Activated B cell treated with CpG ODN at 0.5 μM for 24 hours (primary cell): Measurements from ENCODE around the gene EML6. TPM values are rescaled to one million over a fixed set of nuclear protein-coding genes. Genes with fewer than 3 reads are reported as not detected.

Source experiments
- ATAC-seq: fragments of 200-7000 bp; cut with Tn5 transposase; one replicate; pipeline ENCODE4 v1.10.0; 2021; ENCODE audit warnings: low read depth, mild to moderate bottlenecking, moderate library complexity
- CTCF ChIA-PET: fragments of 350-600 bp; sonication (Branson Sonifier 250); formaldehyde crosslinking; loops from one replicate; lab custom pipeline; 2021; ENCODE audit warnings: antibody characterized with exemption; lab: Charles Lee
- POLR2A ChIA-PET: fragments of 350-600 bp; sonication (Branson Sonifier 250); formaldehyde crosslinking; loops from one replicate; lab custom pipeline; 2021; ENCODE audit warnings: antibody characterized with exemption; lab: Charles Lee
- DNase-seq: peaks from one replicate; pipeline ENCODE4 v3.0.0; 2022
- H3K27ac Mint-ChIP-seq: one replicate; pipeline ENCODE4 v1.8.0; 2020; ENCODE audit warnings: mixed read lengths
- H3K27me3 Mint-ChIP-seq: one replicate; pipeline ENCODE4 v1.8.0; 2021; ENCODE audit warnings: mixed read lengths
- H3K36me3 Mint-ChIP-seq: one replicate; pipeline ENCODE4 v1.8.0; 2021; ENCODE audit warnings: low read depth, mixed read lengths
- H3K4me1 Mint-ChIP-seq: one replicate; pipeline ENCODE4 v1.8.0; 2021; ENCODE audit warnings: mixed read lengths
- H3K4me3 Mint-ChIP-seq: one replicate; pipeline ENCODE4 v1.8.0; 2020; ENCODE audit warnings: mild to moderate bottlenecking, mixed read lengths
- H3K9me3 Mint-ChIP-seq: one replicate; pipeline ENCODE4 v1.8.0; 2020; ENCODE audit warnings: mixed read lengths
- CTCF ChIP-seq: fragments of 200-600 bp; IDR thresholded peaks from one replicate; pipeline ENCODE4 v1.8.0; 2022; ENCODE audit warnings: antibody characterized with exemption, mild to moderate bottlenecking
- intact Hi-C: fragments of 100-400 bp; cut with micrococcal nuclease; formaldehyde crosslinking; loops from one replicate; pipeline ENCODE4 v1.15.1; 2024
- total RNA-seq: library from RNA; stranded (reverse); gene quantifications from 2 replicates; pipeline ENCODE4 v1.2.3, GENCODE V29; 2022

The EML6 gene
- total RNA-seq, 1 donor from 2014 or later = 31.5 TPM

- Mint-ChIP-seq H3K36me3 (peaks cover 14% of the 10 kb centered on the region), H3K4me3 (no peak overlapping the region), H3K9me3 (no peaks in the 10 kb centered on the region), H3K4me1 (no peaks in the 10 kb centered on the region), H3K27me3 (no peaks in the 10 kb centered on the region), H3K27ac (no peak overlapping the region)
- DNase-seq = no peak
- no peak for TF ChIP-seq CTCF
- ChIA-PET CTCF (no interaction called here), POLR2A (no interaction called here)
- no peak for ATAC-seq
- intact Hi-C loops = no loop called here
Measured at GRCh38 chr2:54952978-54953456, 229.6 kb downstream of the EML6 start.

- Mint-ChIP-seq H3K9me3 (no peaks in the 10 kb centered on the region), H3K27ac (no peak overlapping the region), H3K27me3 (no peaks in the 10 kb centered on the region), H3K4me3 (no peak overlapping the region), H3K4me1 (peaks cover 3% of the 10 kb centered on the region), H3K36me3 (peaks cover 13% of the 10 kb centered on the region)
- TF ChIP-seq CTCF = no peak
- intact Hi-C loops = no loop called here
- CTCF ChIA-PET = no interaction called here
- no peak for ATAC-seq
- no peak for DNase-seq
- POLR2A ChIA-PET = no interaction called here
Measured at GRCh38 chr2:54954158-54954557, 230.7 kb downstream of the EML6 start.

- POLR2A ChIA-PET = no interaction called here
- ATAC-seq = no peak
- Mint-ChIP-seq H3K9me3 (no peaks in the 10 kb centered on the region), H3K36me3 (peaks cover 11% of the 10 kb centered on the region), H3K27me3 (no peaks in the 10 kb centered on the region), H3K4me1 (peaks cover 3% of the 10 kb centered on the region), H3K27ac (no peak overlapping the region), H3K4me3 (no peak overlapping the region)
- CTCF ChIA-PET = no interaction called here
- intact Hi-C loops = no loop called here
- TF ChIP-seq CTCF = no peak
- no peak for DNase-seq
Measured at GRCh38 chr2:54954705-54955357, 231.4 kb downstream of the EML6 start.

- Mint-ChIP-seq H3K9me3 (no peaks in the 10 kb centered on the region), H3K4me1 (peaks cover 3% of the 10 kb centered on the region), H3K27me3 (no peaks in the 10 kb centered on the region), H3K4me3 (no peak overlapping the region), H3K36me3 (peaks cover 12% of the 10 kb centered on the region), H3K27ac (no peak overlapping the region)
- POLR2A ChIA-PET = no interaction called here
- CTCF ChIA-PET = no interaction called here
- ATAC-seq (no peak), DNase-seq (no peak)
- TF ChIP-seq CTCF = no peak
- intact Hi-C loops = no loop called here
Measured at GRCh38 chr2:54955358-54956110, 232.1 kb downstream of the EML6 start.

- Mint-ChIP-seq H3K36me3 (peaks cover 8% of the 10 kb centered on the region), H3K9me3 (no peaks in the 10 kb centered on the region), H3K4me3 (no peak overlapping the region), H3K4me1 (peaks cover 3% of the 10 kb centered on the region), H3K27me3 (no peaks in the 10 kb centered on the region), H3K27ac (no peak overlapping the region)
- ChIA-PET POLR2A (no interaction called here), CTCF (no interaction called here)
- ATAC-seq (no peak), DNase-seq (no peak)
- no peak for TF ChIP-seq CTCF
- intact Hi-C loops = no loop called here
Measured at GRCh38 chr2:54956111-54956627, 232.7 kb downstream of the EML6 start.
